H1 (cell line): ENCODE data around the gene UBD. TPM values are rescaled to one million over a fixed set of nuclear protein-coding genes. Genes with fewer than 3 reads are reported as not detected.

ENCODE experiments used
- CBX5 ChIP-seq: fragments of 300-800, 300-1000 bp; sonication (generic); IDR thresholded peaks from 2 replicates; pipeline ENCODE4 v1.7.1; 2016; ENCODE audit warnings: antibody characterized with exemption, low read length, low read depth
- TEAD4 ChIP-seq: IDR thresholded peaks from 2 replicates; pipeline ENCODE4 v1.6.1; 2012; ENCODE audit warnings: low read depth, low read length, inconsistent platforms, mixed read lengths
- polyA plus RNA-seq, 7 experiments: library from polyadenylated mRNA; depleted of rRNA in 3 of 7; stranded (reverse) in 5 of 7; unstranded in 2 of 7; fragments of >200 nt in 5 of 7; fragments of 200-250 nt in 2 of 7; gene quantifications; 1 replicate in 5 of 7; 2 replicates in 1 of 7; 4 replicates in 1 of 7; pipeline versions ENCODE4 v1.2.1 to v1.2.3, GENCODE V29; 2011 to 2013; ENCODE audit warnings: missing spikeins in 2 of 7, mixed read lengths in 2 of 7
- total RNA-seq: library from RNA; stranded (reverse); fragmentation: NEBNext Ultra II Directional; extraction: Animal tissue kit (Norgen Biotek cat#: 25700); gene quantifications from 2 replicates; pipeline ENCODE4 v1.2.1, GENCODE V29; 2021

Gene UBD
- total and polyA plus RNA-seq, 2 of the 8 experiments (the other 6 are each of a cell fraction or from before 2014, with no cell fraction given) = 0.23 TPM; not detected in 1

GRCh38 chr6:29506446-29507067 lies 53.0 kb downstream of the UBD start (continued):
- no peak for TF ChIP-seq CBX5
- TF ChIP-seq TEAD4 = no peak
- TF ChIP-seq, all 59 proteins: peak for 0
